HG02678 (cell line): ENCODE results near the gene MAP1B.
A peak's percentile ranks its signal among the peaks of the same experiment; 100 is the strongest.

Source experiments
- ATAC-seq: cut with Tn5 transposase; IDR thresholded peaks from one replicate; pipeline ENCODE4 v1.9.1; 2021; ENCODE audit warnings: mild to moderate bottlenecking, moderate library complexity; ENCODE audit not compliant: unreplicated experiment

MAP1B gene

GRCh38 chr5:72244862-72245371 is 137.6 kb downstream of the MAP1B start:
- ATAC-seq = peak; percentile 88

DNA sequence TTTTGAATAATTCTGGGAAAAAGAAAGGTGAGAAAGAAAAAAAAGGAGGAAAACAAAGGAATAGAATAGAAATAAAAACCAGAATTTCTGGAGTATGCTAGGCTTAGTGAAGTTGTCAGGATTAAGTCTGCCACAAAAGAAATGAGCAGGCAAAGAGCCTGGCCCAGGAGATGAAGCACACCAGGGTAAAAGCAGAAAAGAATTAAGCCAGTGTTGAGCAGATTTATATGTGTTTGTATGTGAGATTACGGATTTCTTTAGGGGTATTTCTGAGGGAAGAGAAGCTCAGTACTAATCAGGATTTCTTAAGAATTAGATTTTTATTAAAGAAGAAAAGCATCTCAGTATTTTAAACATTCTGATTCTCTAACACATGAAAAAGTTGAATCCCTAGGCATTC is 138.3 kb downstream of the MAP1B start:
- ATAC-seq = no peak

DNA sequence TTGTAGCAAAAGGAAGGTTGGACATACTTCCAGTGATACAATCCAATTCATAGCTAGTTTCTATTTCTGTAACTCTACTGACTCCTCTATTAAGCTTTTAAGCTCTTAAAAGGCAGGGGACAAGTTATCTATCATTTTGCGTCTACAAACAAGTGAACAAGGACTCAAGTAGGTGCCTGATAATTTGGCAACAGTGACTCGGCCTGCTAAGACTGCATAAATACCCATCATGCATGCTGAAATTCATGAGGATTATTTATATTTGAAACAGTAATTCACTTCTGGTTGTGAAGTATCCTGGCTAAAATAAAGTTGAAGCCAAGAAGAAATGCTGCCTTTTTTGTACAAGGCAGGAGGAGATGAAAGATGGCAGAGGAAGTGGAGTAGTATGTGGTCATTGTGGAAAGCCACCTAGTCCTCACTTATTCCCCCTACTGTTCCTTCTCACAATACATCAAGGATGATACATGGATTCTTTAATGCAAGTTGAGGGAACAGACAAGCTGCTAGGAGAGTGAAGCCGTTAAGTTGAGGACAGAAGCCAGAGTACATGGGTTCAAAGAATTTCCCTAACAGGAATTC is 138.8 kb downstream of the MAP1B start:
- no peak for ATAC-seq

GRCh38 chr5:72246954-72247442 is 139.7 kb downstream of the MAP1B start:
- no peak for ATAC-seq

DNA sequence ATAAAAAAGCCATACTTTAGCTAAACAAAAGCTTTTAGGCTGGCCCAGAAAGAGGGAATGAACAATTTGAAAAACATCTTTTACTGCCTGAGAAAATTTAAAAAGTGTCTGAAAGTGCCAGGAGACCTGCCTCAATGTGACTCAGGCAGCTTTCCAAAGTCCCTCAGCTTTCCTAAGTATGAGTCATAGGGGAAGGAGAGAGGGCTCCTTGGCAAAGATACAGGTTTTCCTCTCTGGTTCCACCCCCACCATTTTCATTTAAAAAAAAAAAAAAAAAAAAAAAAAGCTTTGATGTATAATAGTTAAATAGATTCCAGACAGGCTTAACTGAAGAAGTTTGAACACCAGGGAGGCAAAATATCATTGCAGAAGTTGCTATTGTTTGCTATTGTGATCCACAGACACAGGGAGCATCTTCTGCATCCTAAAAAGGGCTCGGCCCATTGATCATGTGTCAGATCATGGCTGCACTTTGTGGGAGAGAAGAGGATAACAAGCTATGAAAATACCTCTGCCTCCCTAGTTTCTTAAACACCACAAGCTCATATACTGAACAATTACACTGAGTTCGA is 141.2 kb downstream of the MAP1B start:
- no peak for ATAC-seq

GRCh38 chr5:72251386-72251785 is 144.1 kb downstream of the MAP1B start:
- no peak for ATAC-seq

- no peak for ATAC-seq
These were observed 144.7 kb downstream of the MAP1B start for GRCh38 chr5:72252008-72252407.

GRCh38 chr5:72252574-72253155 is 145.4 kb downstream of the MAP1B start:
- no peak for ATAC-seq

- ATAC-seq = no peak
These were observed 148.0 kb downstream of the MAP1B start for GRCh38 chr5:72255237-72255636.

DNA sequence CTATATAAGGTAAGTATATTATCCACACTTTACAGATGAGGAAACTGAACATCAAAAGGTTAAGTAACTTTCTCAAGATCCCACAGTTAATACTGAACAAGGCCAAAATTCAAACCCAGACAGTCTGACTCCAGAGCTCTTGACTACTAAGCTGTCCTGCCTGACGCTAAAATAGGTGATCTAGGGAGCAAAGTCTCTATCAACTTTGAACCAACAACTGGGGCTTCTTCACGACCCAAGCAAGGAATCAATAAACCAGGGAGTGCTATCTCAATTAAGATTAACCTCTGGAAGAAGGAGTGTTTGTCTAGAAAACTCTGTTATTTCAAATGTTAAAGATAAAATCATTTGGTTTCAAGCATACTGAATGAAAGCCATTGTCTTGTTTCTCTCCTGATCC is 148.4 kb downstream of the MAP1B start:
- ATAC-seq = no peak

DNA sequence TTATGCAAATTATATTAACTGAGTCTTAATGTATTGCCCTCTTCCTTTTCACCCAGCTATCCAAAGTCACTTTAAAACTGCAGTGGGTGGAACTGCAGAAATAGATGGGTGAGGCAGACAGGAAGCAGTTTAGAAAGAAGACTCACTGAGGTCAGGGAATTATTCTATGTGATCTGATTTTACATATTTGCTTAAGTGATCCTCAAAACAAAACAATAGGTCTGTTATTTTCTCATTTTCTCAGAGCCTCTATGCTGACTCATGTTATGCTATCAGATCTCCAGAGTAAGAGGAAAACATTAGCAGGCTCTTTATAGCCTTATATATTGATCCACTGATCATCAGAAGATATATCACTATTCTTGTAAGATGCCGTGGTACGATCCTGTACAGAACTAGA is 149.3 kb downstream of the MAP1B start:
- ATAC-seq = no peak
